ENCODE measurements around the gene ZNF165. TPM values are rescaled to one million over a fixed set of nuclear protein-coding genes. Genes with fewer than 3 reads are reported as not detected.
A peak's percentile ranks its signal among the peaks of the same experiment; 100 is the strongest.
"Not testable (repeated sequence)": the region's sequence is repeated elsewhere in the genome, so short reads cannot be mapped to it uniquely, and the experiment has no call there.

Gene ZNF165
- polyA plus RNA-seq, 10 donors, result 0.29 to 1.1 (median 0.45) TPM

DNA sequence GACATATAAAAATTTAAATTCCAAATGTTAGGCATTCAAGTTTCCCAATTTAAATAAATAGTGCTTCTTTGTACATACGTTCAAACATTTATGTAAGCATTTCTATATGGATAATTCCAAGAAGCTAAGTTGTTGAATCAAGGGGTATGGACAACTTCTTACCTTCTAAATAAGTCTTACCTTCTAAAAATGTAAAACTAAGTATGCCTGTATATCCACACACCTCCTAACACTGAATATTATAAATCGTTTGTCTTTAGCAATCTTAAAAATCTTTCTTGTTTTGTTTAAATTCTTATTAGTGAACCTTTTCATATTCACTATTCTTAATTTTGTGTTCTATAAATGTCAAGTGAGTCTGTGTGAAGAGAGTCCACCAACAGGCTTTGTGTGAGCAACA lies 41.5 kb downstream of the ZNF165 start:
- no peak for DNase-seq

DNA sequence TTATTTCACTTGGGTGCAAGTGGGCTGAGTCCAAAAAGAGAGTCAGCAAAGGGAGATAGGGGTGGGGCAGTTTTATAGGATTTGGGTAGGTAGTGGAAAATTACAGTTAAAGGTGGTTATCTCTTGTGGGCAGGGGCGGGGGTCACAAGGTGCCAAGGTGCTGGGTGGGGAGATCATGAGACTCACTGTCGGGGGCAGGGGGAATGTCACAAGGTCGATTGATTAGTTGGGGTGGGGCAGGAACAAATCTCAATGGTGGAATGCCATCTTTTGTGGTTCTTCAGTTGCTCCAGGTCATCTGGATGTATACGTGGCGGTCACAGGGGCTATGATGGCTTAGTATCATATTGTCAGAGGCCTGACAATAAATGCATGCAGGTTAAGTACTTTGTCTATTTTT lies 41.9 kb downstream of the ZNF165 start:
- DNase-seq, result not testable (repeated sequence)

DNA sequence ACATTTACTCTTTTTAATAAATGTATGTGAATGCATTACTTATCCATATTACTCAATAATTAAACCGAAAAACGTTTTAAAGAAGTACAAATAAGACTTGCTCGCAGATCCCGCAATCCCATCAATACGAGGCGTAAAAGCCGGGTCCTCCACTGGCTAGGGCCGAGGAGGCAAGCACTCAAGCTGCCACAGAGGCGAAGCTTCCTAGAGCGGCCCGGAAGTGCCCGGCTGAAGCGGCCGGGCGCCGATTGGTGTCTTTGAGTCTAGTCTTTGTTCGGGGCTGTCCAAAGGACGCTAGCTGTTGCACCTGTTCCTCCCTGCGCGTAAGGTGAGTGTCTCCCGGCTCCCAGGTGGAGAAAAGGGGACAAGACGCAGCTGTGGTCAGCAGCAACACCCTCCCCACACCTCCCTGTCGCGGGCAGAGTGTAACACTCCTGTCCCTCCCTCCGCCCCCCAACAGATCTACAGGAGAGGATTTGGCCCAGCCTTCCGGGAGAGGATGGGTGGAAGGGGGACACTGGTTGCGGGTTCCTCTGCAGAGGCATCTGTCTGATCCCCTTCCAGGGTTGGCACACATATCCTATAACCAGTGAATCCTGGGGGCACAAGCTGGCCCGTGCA lies 44.1 kb downstream of the ZNF165 start, which contains the start of gene ZSCAN16:
TSS of gene ZSCAN16 (plus strand) at position 260 of the 621 bp plus-strand sequence. CDS start 835 bp downstream, outside the sequence.
- peak; percentile 75 to 92 (median 83) for DNase-seq

DNA sequence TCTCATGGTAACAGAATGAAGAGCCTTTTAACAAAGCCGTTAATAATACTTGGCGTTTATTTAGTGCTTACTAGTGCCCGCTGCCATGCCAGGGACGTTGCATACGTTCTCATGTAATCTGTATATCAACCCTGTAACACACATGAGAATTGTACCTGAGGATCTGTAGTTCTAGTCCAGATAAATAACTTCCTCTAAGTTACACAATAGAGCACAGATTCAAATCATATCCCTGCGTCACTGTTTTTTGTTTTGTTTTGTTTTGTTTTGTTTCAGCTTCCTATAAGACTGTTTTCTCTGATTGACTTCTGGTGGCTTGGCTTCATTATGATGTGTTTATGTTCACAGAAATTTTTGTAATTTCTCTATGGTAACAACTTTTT lies 44.6 kb downstream of the ZNF165 start:
- no peak for DNase-seq

DNA sequence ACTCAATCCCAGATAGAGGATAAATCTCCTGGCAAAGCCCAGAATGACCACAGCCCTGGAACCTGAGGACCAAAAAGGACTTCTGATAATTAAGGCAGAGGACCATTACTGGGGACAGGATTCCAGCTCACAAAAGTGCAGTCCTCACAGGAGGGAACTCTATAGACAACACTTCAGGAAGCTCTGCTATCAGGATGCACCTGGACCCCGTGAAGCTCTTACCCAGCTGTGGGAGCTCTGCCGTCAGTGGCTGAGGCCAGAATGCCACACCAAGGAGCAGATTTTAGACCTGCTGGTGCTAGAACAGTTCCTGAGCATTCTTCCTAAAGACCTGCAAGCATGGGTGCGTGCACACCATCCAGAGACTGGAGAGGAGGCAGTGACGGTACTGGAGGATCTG lies 45.0 kb downstream of the ZNF165 start:
- DNase-seq, result no peak

DNA sequence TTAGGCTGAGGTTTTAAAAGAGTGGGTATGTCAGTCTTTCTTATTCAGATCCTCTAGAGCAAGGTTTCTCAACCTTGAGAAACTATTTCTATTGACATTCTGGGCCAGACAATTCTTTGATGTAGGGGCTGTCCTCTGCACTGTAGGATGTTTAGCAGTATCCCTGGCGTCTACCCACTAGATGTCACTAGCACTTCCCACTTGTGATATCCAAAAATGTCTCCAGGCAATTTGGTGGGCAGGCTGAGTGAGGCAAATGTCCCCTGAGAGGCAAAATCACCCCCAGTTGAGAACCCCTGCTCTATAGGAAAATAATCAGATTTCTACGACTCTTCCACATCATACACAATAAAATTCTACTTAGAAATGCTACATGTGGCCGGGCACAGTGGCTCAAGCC lies 53.6 kb downstream of the ZNF165 start:
- peak in 2 of 3 donors; percentile 21 to 36 for DNase-seq

DNA sequence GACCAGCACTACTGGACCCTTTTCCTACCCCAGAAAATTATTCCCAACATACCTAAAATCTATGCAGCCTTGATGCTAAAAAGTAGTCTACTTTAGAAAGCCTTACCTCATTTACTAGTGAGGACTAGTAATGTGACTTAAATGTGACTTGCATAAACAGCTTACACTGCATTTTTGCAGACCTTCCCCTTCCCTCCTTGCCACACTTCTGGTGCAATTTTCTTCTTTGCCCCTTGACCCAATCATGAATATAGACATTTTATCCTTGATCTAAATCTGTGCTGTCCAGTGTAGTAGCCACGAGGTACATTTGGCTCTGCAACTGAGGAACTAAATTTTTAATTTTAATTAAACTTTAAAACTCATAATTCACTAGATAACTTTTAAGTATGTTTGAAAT lies 54.3 kb downstream of the ZNF165 start:
- DNase-seq, result no peak

DNA sequence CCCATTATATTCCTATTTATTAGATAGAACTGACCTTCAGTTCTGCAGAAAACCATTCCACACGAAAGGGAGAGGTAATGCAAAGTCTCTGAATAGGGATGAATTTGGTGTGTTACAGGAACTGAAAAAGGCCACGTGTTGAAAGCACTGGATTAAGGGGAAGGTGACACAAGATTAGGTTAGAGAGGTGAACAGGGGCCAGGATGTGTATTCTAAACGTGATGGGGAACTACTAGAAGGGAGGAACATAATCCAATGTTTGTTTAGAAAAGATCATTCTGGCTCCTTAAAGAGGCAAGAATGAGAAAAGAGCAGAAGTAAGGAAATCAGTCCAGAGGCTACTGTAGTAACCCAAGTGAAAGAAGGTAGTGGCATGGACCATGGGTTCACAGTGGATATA lies 55.0 kb downstream of the ZNF165 start:
- peak in 1 of 3 donors; percentile 10 for DNase-seq

DNA sequence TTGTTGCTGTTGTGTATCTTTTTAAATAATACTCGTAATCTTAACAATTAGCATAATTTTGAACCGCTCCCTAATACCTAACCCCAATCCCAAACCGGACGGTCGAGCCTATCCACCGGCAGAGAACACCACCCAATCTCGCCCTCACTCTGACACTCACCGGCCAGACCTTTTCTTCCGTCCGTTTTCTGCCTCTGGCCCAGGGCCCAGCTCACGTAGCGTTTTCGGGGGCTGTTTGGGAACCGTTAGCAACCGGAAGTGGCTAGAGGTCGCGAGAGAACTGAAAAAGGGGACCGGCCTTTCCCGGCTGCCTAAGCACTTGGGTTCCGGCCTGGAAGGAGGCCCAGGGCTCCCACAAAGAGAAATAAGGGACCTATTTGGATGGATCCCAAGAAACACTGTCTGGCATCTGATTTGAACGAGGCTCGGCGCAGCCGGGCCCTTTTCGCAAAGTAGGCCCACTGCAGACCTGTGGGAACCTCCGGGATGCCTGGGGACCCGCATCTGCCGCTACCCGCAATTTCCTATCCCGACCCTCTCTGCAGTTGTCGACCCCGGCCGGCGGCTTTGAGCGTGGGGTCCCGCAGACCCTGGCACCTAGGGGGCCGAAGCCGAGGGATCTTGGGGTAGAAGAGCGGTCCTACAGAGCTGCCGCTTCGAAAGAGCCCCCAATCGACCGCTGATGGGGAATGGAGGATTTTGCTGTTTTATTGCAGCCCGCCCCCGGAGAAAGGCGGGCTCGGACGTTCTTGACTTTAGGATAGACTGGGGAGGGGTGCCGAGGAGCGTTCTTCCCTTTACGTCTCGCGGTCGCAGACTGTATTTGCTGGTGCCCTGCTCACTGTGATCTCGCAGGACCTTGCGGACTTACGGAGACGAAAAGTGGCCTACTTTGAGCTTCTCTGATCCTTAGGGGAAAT lies 56.5 kb downstream of the ZNF165 start:
- peak; percentile 94 to 97 (median 94) for DNase-seq

DNA sequence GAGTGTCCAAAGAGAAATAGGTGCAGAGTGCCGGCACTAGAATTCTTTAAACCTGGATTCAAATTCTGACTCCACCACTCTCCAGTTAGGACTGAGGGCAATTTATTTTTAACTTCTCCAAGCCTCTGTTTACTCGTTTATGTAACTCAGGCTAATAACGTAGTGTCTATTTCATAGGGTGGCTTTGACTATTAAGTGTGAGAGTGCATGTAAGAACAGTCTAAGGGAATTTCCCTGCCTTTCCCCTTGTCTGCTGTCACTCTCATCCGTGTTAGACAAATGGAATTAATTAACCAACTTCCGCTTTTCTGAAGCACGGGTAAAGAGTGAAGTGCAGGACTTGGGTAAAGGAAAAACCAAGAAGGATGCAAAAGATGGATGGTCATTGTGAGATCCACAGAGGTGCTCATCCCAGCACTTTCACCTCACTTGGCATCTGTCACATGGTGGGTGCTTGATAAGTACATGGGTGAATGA lies 57.2 kb downstream of the ZNF165 start:
- DNase-seq, result no peak

Other genes with a start within 250 kb of the ZNF165 start
- gene OR2B2, start 168.2 kb upstream of the ZNF165 start, polyA plus RNA-seq (ENCODE audit: insufficient read length in 10 of 10), result not detected
- gene OR2B6, start 123.3 kb upstream of the ZNF165 start, polyA plus RNA-seq (ENCODE audit: insufficient read length in 10 of 10), result under 1 TPM in 1 of 10 donors, not detected in 9; 0.13 TPM
- gene ZSCAN16, start 44.0 kb downstream of the ZNF165 start, polyA plus RNA-seq (ENCODE audit: insufficient read length in 10 of 10), result 1 to 10 TPM; 3.1 to 5.1 (median 4.1) TPM
- 10 to 100 TPM; 16.7 to 29.7 (median 22.2) TPM for gene ZKSCAN8, start 61.3 kb downstream of the ZNF165 start, polyA plus RNA-seq (ENCODE audit: insufficient read length in 10 of 10)
- gene ZSCAN9, start 144.7 kb downstream of the ZNF165 start, polyA plus RNA-seq (ENCODE audit: insufficient read length in 10 of 10), result 10 to 100 TPM; 16.7 to 29.1 (median 24.3) TPM
- gene ZKSCAN4, start 171.7 kb downstream of the ZNF165 start, polyA plus RNA-seq (ENCODE audit: insufficient read length in 10 of 10), result 1 to 10 TPM; 4.2 to 6.6 (median 5.5) TPM
- 1 to 10 TPM in 8 of 10 donors, under 1 TPM in 2; 0.85 to 1.9 (median 1.4) TPM for gene NKAPL, start 178.7 kb downstream of the ZNF165 start, polyA plus RNA-seq (ENCODE audit: insufficient read length in 10 of 10)
- 10 to 100 TPM; 16.6 to 25.7 (median 20.8) TPM for gene ZSCAN26, start 186.6 kb downstream of the ZNF165 start, polyA plus RNA-seq (ENCODE audit: insufficient read length in 10 of 10)
- gene PGBD1, start 201.0 kb downstream of the ZNF165 start, polyA plus RNA-seq (ENCODE audit: insufficient read length in 10 of 10), result 1 to 10 TPM; 5.2 to 9.1 (median 6.8) TPM

All from muscle of back (tissue), 11 donors.